B cell (primary cell): ENCODE measurements around the gene GLRX5. TPM values are rescaled to one million over a fixed set of nuclear protein-coding genes. Genes with fewer than 3 reads are reported as not detected.

Experiments
- polyA plus RNA-seq: library from polyadenylated mRNA; depleted of rRNA; stranded (reverse); fragments of >200 nt; gene quantifications from 2 replicates; pipeline ENCODE4 v1.2.3, GENCODE V29; 2012
- small RNA-seq: library from RNA; depleted of rRNA; stranded (forward); fragments of <200 nt; gene quantifications from one replicate; pipeline ENCODE3, GENCODE V24; 2012; ENCODE audit warnings: low replicate concordance, low read depth; ENCODE audit not compliant: insufficient read length
- total RNA-seq, 2 donors: library from RNA; stranded (reverse); fragments of 120-200 nt in 1 of 2; gene quantifications; 1 replicate in 1 of 2; 2 replicates in 1 of 2; pipeline versions ENCODE4 v1.2.3 to v1.2.4, GENCODE V29; 2013 to 2022

The GLRX5 gene
- total and polyA plus RNA-seq, 2 donors (not counting 1 experiment from before 2014, with no cell fraction given), result 7.8 to 18.4 TPM

Small RNAs within 50 kb of the gene (small RNA-seq; reads per million reads assigned to genes)
- gene SCARNA13, result 43.3 reads per million, percentile 93 among the genes with 10 or more reads in this experiment

Other genes with a start within 250 kb of the GLRX5 start
- gene CLMN, start 215.1 kb upstream of the GLRX5 start, total RNA-seq, result 51.1 and 51.5 TPM in 2 replicates
- gene CLMN, start 215.1 kb upstream of the GLRX5 start, polyA plus RNA-seq, result 9.0 and 9.6 TPM in 2 replicates
- gene SYNE3, start 18.4 kb upstream of the GLRX5 start, total RNA-seq, result 76.1 and 79.5 TPM in 2 replicates
- gene SYNE3, start 18.4 kb upstream of the GLRX5 start, polyA plus RNA-seq, result 17.8 and 20.2 TPM in 2 replicates
- 5.5 and 5.7 TPM in 2 replicates for gene TCL1B, start 151.4 kb downstream of the GLRX5 start, total RNA-seq
- gene TCL1B, start 151.4 kb downstream of the GLRX5 start, polyA plus RNA-seq, result 9.6 and 15.8 TPM in 2 replicates
- gene TCL1A, start 179.1 kb downstream of the GLRX5 start, total RNA-seq, result 272 and 275 TPM in 2 replicates
- 623 and 770 TPM in 2 replicates for gene TCL1A, start 179.1 kb downstream of the GLRX5 start, polyA plus RNA-seq